ENCODE data around the gene EXOC4. TPM values are rescaled to one million over a fixed set of nuclear protein-coding genes. Genes with fewer than 3 reads are reported as not detected.

EXOC4 gene
- total RNA-seq, 2 experiments from 2014 or later: 58.0 to 59.9 TPM

GRCh38 chr7:133354546-133355324, 101.9 kb downstream of the EXOC4 start:
- Mint-ChIP-seq H3K4me3 (no peak overlapping the region), H3K27ac (no peak overlapping the region), H3K9me3 (peaks cover 4% of the 10 kb centered on the region), H3K4me1 (ENCODE audit: low read depth) (no peaks in the 10 kb centered on the region), H3K36me3 (ENCODE audit: low read depth) (peaks cover 95% of the 10 kb centered on the region), H3K27me3 (no peaks in the 10 kb centered on the region)
- ATAC-seq (ENCODE audit: poor library complexity): no peak
- Histone ChIP-seq H3K27ac (ENCODE audit: low read depth in 1 of 2, low read length in 2 of 2) (no peak overlapping the region), H3K9me3 (ENCODE audit: control insufficient read depth in 1 of 2, insufficient read depth in 1 of 2, low read length in 2 of 2) (peaks cover 0 to 18% of the 10 kb centered on the region in 2 experiments), H3K4me3 (ENCODE audit: low read length) (no peak overlapping the region), H3K4me1 (ENCODE audit: insufficient read depth, low read length) (no peaks in the 10 kb centered on the region), H3K36me3 (ENCODE audit: insufficient read depth, low read length) (peaks cover 4% of the 10 kb centered on the region), H3K27me3 (ENCODE audit: control insufficient read depth in 1 of 2, insufficient read depth in 2 of 2, low read length in 2 of 2) (no peaks in the 10 kb centered on the region)
- POLR2A ChIA-PET: no interaction called here
- CTCF ChIA-PET: no interaction called here
- intact Hi-C loops (cut with DNase I, micrococcal nuclease): no loop called here
- TF ChIP-seq, protein P1, sequence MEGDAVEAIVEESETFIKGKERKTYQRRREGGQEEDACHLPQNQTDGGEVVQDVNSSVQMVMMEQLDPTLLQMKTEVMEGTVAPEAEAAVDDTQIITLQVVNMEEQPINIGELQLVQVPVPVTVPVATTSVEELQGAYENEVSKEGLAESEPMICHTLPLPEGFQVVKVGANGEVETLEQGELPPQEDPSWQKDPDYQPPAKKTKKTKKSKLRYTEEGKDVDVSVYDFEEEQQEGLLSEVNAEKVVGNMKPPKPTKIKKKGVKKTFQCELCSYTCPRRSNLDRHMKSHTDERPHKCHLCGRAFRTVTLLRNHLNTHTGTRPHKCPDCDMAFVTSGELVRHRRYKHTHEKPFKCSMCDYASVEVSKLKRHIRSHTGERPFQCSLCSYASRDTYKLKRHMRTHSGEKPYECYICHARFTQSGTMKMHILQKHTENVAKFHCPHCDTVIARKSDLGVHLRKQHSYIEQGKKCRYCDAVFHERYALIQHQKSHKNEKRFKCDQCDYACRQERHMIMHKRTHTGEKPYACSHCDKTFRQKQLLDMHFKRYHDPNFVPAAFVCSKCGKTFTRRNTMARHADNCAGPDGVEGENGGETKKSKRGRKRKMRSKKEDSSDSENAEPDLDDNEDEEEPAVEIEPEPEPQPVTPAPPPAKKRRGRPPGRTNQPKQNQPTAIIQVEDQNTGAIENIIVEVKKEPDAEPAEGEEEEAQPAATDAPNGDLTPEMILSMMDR (IDR thresholded peaks at IDR 0.05): no peak
- DNase-seq: no peak

GRCh38 chr7:133355325-133355708, 102.4 kb downstream of the EXOC4 start:
- ChIA-PET POLR2A (no interaction called here), CTCF (no interaction called here)
- Mint-ChIP-seq H3K36me3 (ENCODE audit: low read depth) (peaks cover 95% of the 10 kb centered on the region), H3K4me3 (no peak overlapping the region), H3K27ac (no peak overlapping the region), H3K4me1 (ENCODE audit: low read depth) (no peaks in the 10 kb centered on the region), H3K27me3 (no peaks in the 10 kb centered on the region), H3K9me3 (peaks cover 4% of the 10 kb centered on the region)
- intact Hi-C loops (cut with DNase I, micrococcal nuclease): no loop called here
- Histone ChIP-seq H3K36me3 (ENCODE audit: insufficient read depth, low read length) (peaks cover 4% of the 10 kb centered on the region), H3K9me3 (ENCODE audit: control insufficient read depth in 1 of 2, insufficient read depth in 1 of 2, low read length in 2 of 2) (peaks cover 0 to 18% of the 10 kb centered on the region in 2 experiments), H3K4me1 (ENCODE audit: insufficient read depth, low read length) (no peaks in the 10 kb centered on the region), H3K27ac (ENCODE audit: low read depth in 1 of 2, low read length in 2 of 2) (no peak overlapping the region), H3K4me3 (ENCODE audit: low read length) (no peak overlapping the region), H3K27me3 (ENCODE audit: control insufficient read depth in 1 of 2, insufficient read depth in 2 of 2, low read length in 2 of 2) (no peaks in the 10 kb centered on the region)
- TF ChIP-seq, protein P1 (IDR thresholded peaks at IDR 0.05): no peak
- DNase-seq: no peak
- ATAC-seq (ENCODE audit: poor library complexity): no peak

- intact Hi-C loops (cut with DNase I, micrococcal nuclease): no loop called here
- Histone ChIP-seq H3K9me3 (ENCODE audit: control insufficient read depth in 1 of 2, insufficient read depth in 1 of 2, low read length in 2 of 2) (peaks cover 0 to 18% of the 10 kb centered on the region in 2 experiments), H3K36me3 (ENCODE audit: insufficient read depth, low read length) (peaks cover 4% of the 10 kb centered on the region), H3K4me3 (ENCODE audit: low read length) (no peak overlapping the region), H3K4me1 (ENCODE audit: insufficient read depth, low read length) (no peaks in the 10 kb centered on the region), H3K27ac (ENCODE audit: low read depth in 1 of 2, low read length in 2 of 2) (no peak overlapping the region), H3K27me3 (ENCODE audit: control insufficient read depth in 1 of 2, insufficient read depth in 2 of 2, low read length in 2 of 2) (no peaks in the 10 kb centered on the region)
- peaks cover 4% of the 10 kb centered on the region for H3K9me3 Mint-ChIP-seq
- TF ChIP-seq, protein P1 (IDR thresholded peaks at IDR 0.05): no peak
- no peak for ATAC-seq (ENCODE audit: poor library complexity)
- no peak overlapping the region for H3K27ac Mint-ChIP-seq
- H3K36me3 Mint-ChIP-seq (ENCODE audit: low read depth): peaks cover 95% of the 10 kb centered on the region
- H3K4me1 Mint-ChIP-seq (ENCODE audit: low read depth): no peaks in the 10 kb centered on the region
- ChIA-PET POLR2A (no interaction called here), CTCF (no interaction called here)
- no peak overlapping the region for H3K4me3 Mint-ChIP-seq
- H3K27me3 Mint-ChIP-seq: no peaks in the 10 kb centered on the region
- DNase-seq: no peak
These were observed 102.9 kb downstream of the EXOC4 start for GRCh38 chr7:133355822-133356221.
